ENCODE data around the gene SPRED3. TPM values are rescaled to one million over a fixed set of nuclear protein-coding genes. Genes with fewer than 3 reads are reported as not detected.

Gene SPRED3
- total and polyA plus RNA-seq, 2 of the 8 experiments (the other 6 are each of a cell fraction or from before 2014, with no cell fraction given): 8.1 to 10.3 TPM

- no peak for TF ChIP-seq EP300 (IDR thresholded peaks at IDR 0.05; ENCODE audit: borderline replicate concordance in 1 of 2, low read depth in 2 of 2, low read length in 2 of 2)
- TF ChIP-seq TCF12 (IDR thresholded peaks at IDR 0.05; ENCODE audit: low read depth, low read length): 0 out of 2 replicates have a peak, but pooled peaks have one; percentile 30
- TF ChIP-seq BCL11A (IDR thresholded peaks at IDR 0.05; ENCODE audit: low read depth in 2 of 2, low read length in 2 of 2): no peak
- 0 out of 4 replicates have a peak, but pooled peaks of 1 of the 2 experiments have one; percentile 18 for TF ChIP-seq HDAC2 (IDR thresholded peaks at IDR 0.05; ENCODE audit: borderline replicate concordance in 1 of 2, low read depth in 2 of 2, low read length in 2 of 2)
- TF ChIP-seq TAF1 (IDR thresholded peaks at IDR 0.05; ENCODE audit: low read depth, low read length): no peak
- TF ChIP-seq CTBP2 (IDR thresholded peaks at IDR 0.05; ENCODE audit: borderline replicate concordance, insufficient read depth, insufficient read length, low read length): no peak
These were observed 29.3 kb downstream of the SPRED3 start (continued) for GRCh38 chr19:38417544-38418506.
